HUES48 (cell line): ENCODE data around the gene PITX3.

Experiments
- H3K27ac ChIP-seq: one replicate; pipeline ENCODE4 v1.7.0; 2013; ENCODE audit warnings: low read depth, low read length, inconsistent platforms
- H3K27me3 ChIP-seq: 2 replicates; pipeline ENCODE4 v1.6.1; 2013; ENCODE audit warnings: mild to moderate bottlenecking, low read length; ENCODE audit not compliant: control insufficient read depth, insufficient read depth
- H3K36me3 ChIP-seq: 2 replicates; pipeline ENCODE4 v1.6.1; 2013; ENCODE audit warnings: low read length; ENCODE audit not compliant: control insufficient read depth, insufficient read depth
- H3K4me1 ChIP-seq: 2 replicates; pipeline ENCODE4 v1.6.1; 2013; ENCODE audit warnings: mild to moderate bottlenecking, low read length; ENCODE audit not compliant: control insufficient read depth, insufficient read depth
- H3K4me3 ChIP-seq: 2 replicates; pipeline ENCODE4 v1.5.1; 2013; ENCODE audit warnings: mild to moderate bottlenecking, low read depth, low read length
- H3K9ac ChIP-seq: 2 replicates; pipeline ENCODE4 v1.6.1; 2013; ENCODE audit warnings: mild to moderate bottlenecking, low read depth, low read length, moderate library complexity
- H3K9me3 ChIP-seq: 2 replicates; pipeline ENCODE4 v1.6.1; 2013; ENCODE audit warnings: low read length; ENCODE audit not compliant: control insufficient read depth, insufficient read depth

Gene PITX3

GRCh38 chr10:102240467-102241031, 763 bp downstream of the PITX3 start:
- Histone ChIP-seq H3K9me3 (no peaks in the 10 kb centered on the region), H3K27me3 (peaks cover 78% of the 10 kb centered on the region), H3K9ac (no peak overlapping the region), H3K4me1 (peaks cover 10% of the 10 kb centered on the region), H3K4me3 (peak overlapping the region; percentile 81), H3K36me3 (no peaks in the 10 kb centered on the region), H3K27ac (no peak overlapping the region)

- no peaks in the 10 kb centered on the region for H3K36me3 ChIP-seq
- H3K27ac ChIP-seq: no peak overlapping the region
- peaks cover 93% of the 10 kb centered on the region for H3K27me3 ChIP-seq
- H3K9ac ChIP-seq: no peak overlapping the region
- H3K9me3 ChIP-seq: no peaks in the 10 kb centered on the region
- peaks cover 5% of the 10 kb centered on the region for H3K4me1 ChIP-seq
- H3K4me3 ChIP-seq: no peak overlapping the region
Observed at GRCh38 chr10:102237711-102238252, 3.5 kb downstream of the PITX3 start.

- H3K4me1 ChIP-seq: peaks cover 3% of the 10 kb centered on the region
- H3K27me3 ChIP-seq: peaks cover 95% of the 10 kb centered on the region
- no peak overlapping the region for H3K4me3 ChIP-seq
- H3K27ac ChIP-seq: no peak overlapping the region
- no peak overlapping the region for H3K9ac ChIP-seq
- H3K9me3 ChIP-seq: no peaks in the 10 kb centered on the region
- no peaks in the 10 kb centered on the region for H3K36me3 ChIP-seq
Observed at GRCh38 chr10:102236006-102236405, 5.3 kb downstream of the PITX3 start.

GRCh38 chr10:102235598-102235920, 5.8 kb downstream of the PITX3 start:
- H3K9me3 ChIP-seq: no peaks in the 10 kb centered on the region
- no peaks in the 10 kb centered on the region; the same call in 1 of the 2 replicates for H3K4me1 ChIP-seq
- H3K9ac ChIP-seq: no peak overlapping the region
- H3K27me3 ChIP-seq: peaks cover 95% of the 10 kb centered on the region
- H3K4me3 ChIP-seq: no peak overlapping the region
- H3K27ac ChIP-seq: no peak overlapping the region
- H3K36me3 ChIP-seq: no peaks in the 10 kb centered on the region

- H3K27ac ChIP-seq: no peak overlapping the region
- no peak overlapping the region for H3K4me3 ChIP-seq
- peaks cover 95% of the 10 kb centered on the region for H3K27me3 ChIP-seq
- peaks cover 2% of the 10 kb centered on the region; the same call in 1 of the 2 replicates for H3K4me1 ChIP-seq
- H3K36me3 ChIP-seq: no peaks in the 10 kb centered on the region
- H3K9ac ChIP-seq: no peak overlapping the region
- H3K9me3 ChIP-seq: no peaks in the 10 kb centered on the region
Observed at GRCh38 chr10:102234888-102235597, 6.3 kb downstream of the PITX3 start.

GRCh38 chr10:102233997-102234396, 7.3 kb downstream of the PITX3 start:
- no peak overlapping the region for H3K27ac ChIP-seq
- H3K9me3 ChIP-seq: no peaks in the 10 kb centered on the region
- peaks cover 95% of the 10 kb centered on the region for H3K27me3 ChIP-seq

GRCh38 chr10:102231357-102232318, 9.7 kb downstream of the PITX3 start:
- Histone ChIP-seq H3K9ac (no peak overlapping the region), H3K36me3 (no peaks in the 10 kb centered on the region), H3K4me3 (peak overlapping the region; percentile 64), H3K4me1 (peaks cover 4% of the 10 kb centered on the region; the same call in 1 of the 2 replicates), H3K27me3 (peaks cover 96% of the 10 kb centered on the region), H3K27ac (no peak overlapping the region), H3K9me3 (no peaks in the 10 kb centered on the region)

More at GRCh38 chr10:102233997-102234396, 7.3 kb downstream of the PITX3 start:
- no peaks in the 10 kb centered on the region for H3K36me3 ChIP-seq
- H3K9ac ChIP-seq: no peak overlapping the region
- peaks cover 4% of the 10 kb centered on the region; the same call in 1 of the 2 replicates for H3K4me1 ChIP-seq
- no peak overlapping the region for H3K4me3 ChIP-seq

GRCh38 chr10:102230861-102231356, 10.4 kb downstream of the PITX3 start:
- Histone ChIP-seq H3K27me3 (peaks cover 94% of the 10 kb centered on the region), H3K36me3 (no peaks in the 10 kb centered on the region), H3K27ac (no peak overlapping the region), H3K9ac (no peak overlapping the region), H3K4me3 (peak overlapping the region; percentile 64), H3K4me1 (peaks cover 4% of the 10 kb centered on the region; the same call in 1 of the 2 replicates), H3K9me3 (no peaks in the 10 kb centered on the region)

GRCh38 chr10:102230264-102230860, 10.9 kb downstream of the PITX3 start:
- H3K4me3 ChIP-seq: peak overlapping the region; percentile 64
- H3K4me1 ChIP-seq: peaks cover 8% of the 10 kb centered on the region
- H3K27ac ChIP-seq: no peak overlapping the region
- H3K9ac ChIP-seq: no peak overlapping the region
- H3K27me3 ChIP-seq: peaks cover 93% of the 10 kb centered on the region
- H3K9me3 ChIP-seq: no peaks in the 10 kb centered on the region
- H3K36me3 ChIP-seq: no peaks in the 10 kb centered on the region

- H3K36me3 ChIP-seq: no peaks in the 10 kb centered on the region
- H3K9me3 ChIP-seq: no peaks in the 10 kb centered on the region
- no peak overlapping the region for H3K9ac ChIP-seq
- peaks cover 95% of the 10 kb centered on the region for H3K27me3 ChIP-seq
- peak overlapping the region; percentile 64 for H3K4me3 ChIP-seq
- peaks cover 8% of the 10 kb centered on the region for H3K4me1 ChIP-seq
- no peak overlapping the region for H3K27ac ChIP-seq
Observed at GRCh38 chr10:102229810-102230263, 11.5 kb downstream of the PITX3 start.
